GM15510 (cell line): Measurements from ENCODE around the gene GPX3.

ENCODE experiments used
- POLR2A ChIP-seq: IDR thresholded peaks from 3 replicates; pipeline ENCODE4 v1.6.1; 2011; ENCODE audit warnings: borderline replicate concordance; ENCODE audit not compliant: insufficient read length; ENCODE audit errors: extremely low read depth

GPX3 gene

DNA sequence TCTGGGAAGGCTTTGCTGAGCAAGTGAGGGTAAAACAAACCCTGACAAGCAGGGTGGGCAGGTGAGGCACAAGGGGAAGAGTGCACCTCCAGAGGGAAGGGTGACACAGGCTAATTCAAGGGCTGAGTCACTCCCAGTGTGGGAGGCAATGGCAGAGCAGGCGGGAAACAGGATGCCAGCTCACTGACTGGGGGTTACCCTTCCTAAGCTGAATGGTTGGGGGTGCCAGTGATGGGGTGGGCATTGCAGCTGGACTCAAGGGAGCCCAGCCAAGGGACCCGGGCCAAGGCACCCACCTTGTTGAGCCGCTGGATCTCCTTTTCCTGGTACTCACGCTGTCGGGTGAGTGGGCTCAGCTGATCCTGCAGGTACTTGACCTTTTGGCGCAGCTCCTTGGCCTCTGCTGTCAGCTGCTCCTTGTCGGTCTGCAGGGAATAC, 18.4 kb downstream of the GPX3 start:
- no peak for TF ChIP-seq POLR2A

DNA sequence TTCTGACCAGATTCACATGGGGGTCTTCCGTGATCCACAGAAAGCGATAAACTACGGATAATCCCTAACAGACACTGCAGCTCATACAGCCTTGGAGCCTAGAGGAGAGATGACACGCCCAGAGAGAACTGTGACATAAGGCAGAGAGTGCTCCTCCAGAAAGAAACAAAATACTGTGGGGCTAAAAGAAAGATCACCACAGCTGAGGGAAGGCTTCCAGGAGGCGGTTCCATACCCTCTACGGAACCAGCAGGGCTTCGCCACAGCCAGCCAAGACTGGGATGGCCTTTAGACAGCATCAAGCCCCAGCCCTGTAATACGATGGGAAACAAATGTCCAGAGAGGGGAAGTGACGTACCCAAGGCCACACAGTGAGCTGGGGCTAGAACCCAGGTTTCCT, 19.3 kb downstream of the GPX3 start:
- peak; percentile 12 for TF ChIP-seq POLR2A

DNA sequence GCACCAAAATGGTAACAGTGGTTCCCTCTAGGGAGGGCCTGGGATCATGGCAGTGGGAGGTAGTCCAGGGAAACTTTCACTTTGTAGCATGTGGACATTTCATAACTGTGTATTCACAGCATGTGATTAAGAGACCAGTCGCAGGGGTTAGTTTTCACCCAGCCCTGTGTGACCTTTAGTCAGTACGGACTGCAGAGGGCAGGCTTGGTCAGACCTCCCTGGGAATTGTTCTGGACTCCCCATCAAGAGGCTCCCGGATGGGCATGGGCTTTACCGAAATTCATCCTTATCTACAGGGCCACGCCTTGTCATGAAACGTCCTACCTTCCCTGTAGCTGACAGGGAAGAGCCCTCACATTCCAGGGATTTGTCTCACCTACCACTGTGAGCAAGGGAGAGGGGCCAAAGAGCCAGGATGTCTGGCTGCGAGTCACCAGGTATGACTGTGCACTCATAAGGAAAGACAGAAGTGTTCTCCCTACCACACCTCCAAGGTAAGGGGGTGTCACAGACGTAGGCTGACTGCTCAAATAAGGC, 19.9 kb downstream of the GPX3 start:
- TF ChIP-seq POLR2A = no peak

DNA sequence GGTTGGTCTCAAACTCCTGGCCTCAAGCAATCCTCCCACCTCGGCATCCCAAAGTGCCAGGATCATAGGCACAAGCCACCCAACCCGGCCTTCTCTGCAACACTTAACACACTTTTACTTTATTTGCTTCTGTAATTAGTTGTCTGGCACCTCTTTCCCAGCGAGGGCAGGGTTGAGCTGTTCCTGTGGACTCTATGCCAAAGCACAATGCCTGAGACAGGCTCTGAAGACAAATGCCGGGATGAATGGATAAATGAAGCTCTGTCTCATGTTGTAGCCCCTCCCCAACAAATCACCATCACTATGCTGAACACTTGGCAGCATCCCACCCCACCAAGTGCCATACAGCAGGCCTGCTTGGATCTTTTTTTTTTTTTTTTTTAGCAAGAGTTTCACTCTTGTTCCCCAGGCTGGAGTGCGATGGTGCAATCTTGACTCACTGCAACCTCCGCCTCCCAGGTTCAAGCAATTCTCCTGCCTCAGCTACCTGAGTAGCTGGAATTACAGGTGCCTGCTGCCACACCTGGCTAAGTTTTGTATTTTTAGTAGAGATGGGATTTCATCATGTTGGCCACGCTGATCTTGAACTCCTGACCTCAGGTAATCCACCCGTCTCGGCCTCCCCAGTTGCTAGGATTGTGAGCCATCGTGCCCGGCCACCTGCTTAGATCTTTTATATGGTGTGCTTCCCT, 21.3 kb downstream of the GPX3 start:
- TF ChIP-seq POLR2A = no peak

DNA sequence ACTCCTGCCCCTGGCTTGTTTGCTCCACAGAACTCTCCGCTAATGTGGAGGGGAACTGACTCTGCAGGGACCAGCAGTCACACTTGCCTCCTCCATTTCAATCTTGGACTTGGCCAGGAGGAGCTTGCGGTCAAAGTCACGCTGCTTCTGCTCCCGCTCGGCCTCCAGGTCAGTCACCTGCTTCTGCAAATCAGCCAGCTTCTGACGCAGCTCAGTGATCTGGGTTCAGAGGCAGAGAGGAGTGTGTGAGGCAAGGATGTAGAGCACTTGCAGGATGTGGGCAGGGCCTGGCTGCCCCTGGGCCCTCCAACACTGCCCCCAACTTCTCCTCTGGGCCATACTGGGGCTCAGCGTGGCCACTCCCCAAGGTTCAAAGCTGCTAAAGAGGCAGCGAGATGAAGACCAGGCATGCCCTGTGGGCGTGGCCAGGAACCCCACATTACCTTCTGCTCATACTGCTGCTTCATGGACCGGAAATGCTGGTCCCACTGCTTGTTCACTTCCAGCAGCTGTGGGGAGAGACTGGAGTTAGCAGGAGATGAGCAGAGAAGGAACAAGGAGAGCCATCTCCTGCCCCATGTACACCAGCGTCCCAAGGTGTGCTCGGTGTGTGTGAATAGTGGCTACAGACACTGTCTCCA, 22.2 kb downstream of the GPX3 start:
- TF ChIP-seq POLR2A = no peak

DNA sequence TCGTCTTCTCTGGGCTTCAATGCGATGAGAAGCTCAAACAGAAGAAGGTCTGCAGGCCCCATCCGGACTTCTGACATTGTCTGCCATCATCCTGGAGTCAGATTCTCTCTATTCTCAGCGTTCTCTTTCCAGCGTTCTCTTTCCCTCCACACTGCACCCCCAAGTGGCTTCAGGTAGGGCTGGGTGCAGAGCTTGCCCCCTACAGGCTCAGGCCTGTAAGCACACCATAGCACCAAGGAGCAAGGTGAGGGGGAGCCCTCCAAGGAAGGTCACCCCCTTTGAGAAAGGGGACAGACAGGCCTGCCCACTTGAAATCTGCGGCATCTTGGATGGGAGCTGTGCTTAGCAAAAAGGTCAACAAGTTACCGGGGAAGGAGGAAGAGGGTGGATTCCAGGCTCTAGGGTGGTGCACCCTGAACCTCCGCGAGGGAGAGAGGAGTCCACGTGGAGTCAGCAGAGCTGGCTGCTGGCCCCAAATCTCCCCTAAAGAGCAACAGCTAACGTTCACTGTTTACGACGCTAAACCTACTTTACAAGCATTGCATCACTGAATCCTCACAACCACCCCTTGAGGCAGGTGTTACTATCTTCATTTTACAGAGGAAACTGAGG, 27.5 kb downstream of the GPX3 start:
- TF ChIP-seq POLR2A = no peak

DNA sequence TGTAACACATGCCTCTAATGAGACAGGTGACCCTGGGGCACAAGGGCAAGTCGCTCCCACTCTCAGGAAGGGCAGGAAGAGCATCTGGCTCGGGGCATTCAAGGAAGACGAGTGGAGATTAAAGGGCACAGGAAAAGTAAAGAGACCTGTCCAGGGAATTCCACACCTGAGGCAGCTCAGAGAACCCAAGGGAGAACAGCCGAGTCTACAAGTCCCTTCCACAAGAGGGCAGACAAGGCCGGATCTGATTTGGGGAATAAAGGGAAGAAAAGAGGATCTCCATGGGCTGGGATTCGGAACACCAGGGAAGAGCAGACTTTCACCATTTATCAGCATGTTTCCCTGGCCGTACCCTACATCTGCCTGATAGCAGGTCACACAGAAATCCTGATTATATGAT, 28.1 kb downstream of the GPX3 start:
- no peak for TF ChIP-seq POLR2A

DNA sequence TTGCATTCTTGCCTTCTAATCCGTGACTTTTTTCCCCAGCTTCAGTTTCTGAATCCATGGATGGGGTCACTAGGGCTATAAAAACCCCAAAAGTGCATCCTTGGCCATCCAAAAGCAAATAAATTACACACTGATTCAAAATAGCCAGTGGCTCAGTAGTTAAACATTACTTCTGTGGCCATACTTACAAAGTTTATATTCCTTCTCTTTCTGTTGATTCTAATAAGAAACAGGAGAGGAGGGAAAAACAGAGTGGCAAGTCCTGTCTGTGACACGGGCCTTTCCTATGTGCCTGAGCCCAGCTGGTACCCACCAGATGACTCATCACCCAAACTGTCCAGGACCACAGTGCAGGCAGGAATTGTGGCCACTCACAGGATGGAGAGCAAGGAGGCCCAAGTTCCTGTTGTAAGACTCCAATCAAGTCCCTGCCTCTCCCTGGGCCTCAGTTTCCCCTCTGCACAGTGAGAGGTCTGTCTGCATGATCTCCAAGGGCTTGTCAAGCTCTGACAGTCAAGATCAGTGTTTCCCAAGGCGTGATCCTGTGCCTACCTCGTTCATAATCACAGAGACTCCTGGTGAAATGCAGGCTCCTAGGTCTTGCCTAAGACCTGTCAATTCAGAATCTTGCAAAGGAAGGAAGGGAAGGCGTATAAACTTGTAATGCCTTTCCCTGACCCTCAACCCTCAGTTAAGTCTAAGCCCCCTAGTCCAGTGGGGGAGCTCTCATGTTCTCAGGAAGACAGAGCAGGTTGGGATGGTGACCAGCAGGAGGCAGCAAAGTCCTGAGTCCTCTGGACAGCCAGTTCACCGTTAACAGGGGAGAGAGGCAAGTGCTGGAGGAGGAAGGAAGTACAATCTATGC, 30.9 kb downstream of the GPX3 start:
- no peak for TF ChIP-seq POLR2A

DNA sequence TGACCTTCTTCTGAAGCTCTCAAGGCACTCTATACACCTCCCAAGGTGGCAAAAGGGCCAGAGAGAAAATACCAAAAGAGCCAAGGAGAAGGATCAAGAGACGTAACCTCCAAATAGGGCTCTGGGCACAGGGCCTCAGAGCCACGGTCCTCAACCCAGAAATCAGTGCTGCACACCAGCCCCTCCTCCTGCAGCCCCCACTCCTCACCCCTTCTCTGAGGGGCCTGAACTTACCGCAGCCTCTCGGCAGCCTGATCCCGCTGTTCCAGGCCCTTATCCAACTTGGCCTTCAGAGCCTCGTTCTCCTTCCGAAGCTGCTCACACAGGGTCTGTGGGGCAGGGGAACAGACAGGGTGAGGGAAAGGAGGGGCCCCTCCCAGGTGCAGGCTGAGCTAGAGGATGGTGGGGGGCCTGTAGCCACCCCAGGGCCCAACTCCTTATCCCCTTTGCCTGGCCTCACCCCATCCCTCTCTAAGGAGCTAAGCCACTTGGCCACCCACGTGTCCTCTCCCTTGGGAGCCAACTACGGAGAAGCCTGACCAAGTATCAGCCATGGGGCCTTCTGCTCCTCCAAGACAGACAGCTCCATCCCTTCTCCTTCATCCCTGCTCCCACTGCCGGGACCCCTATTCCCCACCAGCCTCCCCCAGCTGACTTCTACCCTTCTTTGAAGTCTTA, 31.7 kb downstream of the GPX3 start:
- no peak for TF ChIP-seq POLR2A

DNA sequence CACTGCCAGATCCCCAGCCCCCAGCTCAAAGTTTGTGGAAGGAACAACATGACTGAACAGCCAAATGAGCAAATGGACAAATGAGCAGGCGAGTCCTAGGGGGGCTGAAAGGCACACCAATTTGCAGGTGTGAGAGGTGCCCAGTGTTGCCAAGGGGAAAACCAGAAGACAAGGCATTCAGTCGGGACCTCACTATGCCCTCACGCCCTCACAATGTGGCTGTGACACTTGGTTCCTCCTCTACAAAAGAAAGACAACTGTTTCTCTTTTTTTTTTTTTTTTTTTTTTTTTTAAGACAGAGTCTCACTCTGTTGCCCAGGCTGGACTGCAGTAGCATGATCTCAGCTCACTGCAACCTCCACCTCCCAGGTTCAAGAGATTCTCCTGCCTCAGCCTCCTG, 32.4 kb downstream of the GPX3 start:
- no peak for TF ChIP-seq POLR2A

DNA sequence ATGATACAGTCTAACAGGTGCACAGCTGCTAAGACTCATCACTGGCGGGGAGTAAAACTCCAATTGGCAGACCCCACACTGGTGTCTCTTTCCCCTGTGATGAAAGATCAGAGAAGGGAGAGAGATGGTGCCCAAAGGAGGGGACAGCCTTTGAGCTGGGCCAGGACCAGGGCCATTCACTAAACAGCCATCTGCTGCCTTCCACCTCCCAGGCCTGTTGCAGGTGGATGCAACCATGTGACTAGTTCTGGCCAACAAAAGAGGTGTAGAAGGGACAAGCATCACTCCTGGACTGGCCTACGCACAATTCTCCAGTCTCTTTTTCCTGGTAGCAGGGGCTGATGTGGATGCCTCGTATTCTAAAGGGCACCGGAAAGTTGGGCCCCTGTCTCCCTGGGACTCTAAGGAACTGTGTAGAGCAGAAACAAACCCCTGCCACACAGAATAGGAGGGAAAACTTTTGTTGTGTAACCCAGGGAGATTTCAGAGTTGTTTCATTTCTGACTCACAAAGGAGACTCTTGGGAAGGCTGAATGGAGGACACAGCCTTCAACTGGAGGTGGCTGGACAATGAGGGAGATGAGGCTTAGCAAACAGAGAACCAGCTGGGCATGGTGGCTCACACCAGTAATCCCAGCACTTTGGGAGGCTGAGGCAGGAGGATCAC, 33.5 kb downstream of the GPX3 start:
- TF ChIP-seq POLR2A = no peak

DNA sequence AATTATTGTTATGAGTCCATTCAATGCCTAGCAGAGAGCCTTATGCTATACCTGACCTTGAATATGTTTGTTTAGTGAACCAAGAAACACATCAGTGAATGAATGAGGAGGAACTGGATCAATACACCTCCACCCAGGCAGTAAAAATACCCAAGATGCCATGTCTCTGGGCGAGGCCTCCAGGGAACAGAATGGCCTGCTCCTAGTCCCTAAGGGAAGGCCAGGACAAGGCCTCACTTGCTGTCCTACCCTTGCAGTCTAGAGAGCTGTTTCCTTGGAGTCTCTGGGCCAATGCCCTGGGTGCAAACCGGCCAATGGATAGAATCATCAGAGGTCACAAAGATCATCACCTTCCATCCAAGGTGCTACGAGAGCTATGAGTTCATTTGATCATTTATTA, 34.3 kb downstream of the GPX3 start:
- TF ChIP-seq POLR2A = no peak

DNA sequence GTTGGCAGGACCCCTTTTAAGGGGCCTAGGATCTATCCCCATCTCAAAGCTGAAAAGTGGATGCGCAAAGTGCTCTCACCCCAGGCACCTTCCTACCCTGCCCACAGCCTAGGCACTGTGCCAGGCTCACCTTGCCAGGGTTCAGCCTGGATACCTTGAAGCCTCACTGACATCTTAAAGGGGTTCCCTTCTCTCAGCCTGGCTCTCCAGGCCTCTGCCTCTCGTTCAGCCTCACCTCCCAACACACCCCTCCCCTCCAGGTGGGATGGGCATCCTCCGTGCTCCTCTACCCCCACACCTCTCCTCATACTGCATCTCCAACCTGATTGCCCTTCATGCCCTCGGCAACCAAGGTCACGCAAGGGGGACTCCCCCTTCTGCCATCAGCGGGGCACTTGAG, 34.9 kb downstream of the GPX3 start:
- TF ChIP-seq POLR2A = no peak

DNA sequence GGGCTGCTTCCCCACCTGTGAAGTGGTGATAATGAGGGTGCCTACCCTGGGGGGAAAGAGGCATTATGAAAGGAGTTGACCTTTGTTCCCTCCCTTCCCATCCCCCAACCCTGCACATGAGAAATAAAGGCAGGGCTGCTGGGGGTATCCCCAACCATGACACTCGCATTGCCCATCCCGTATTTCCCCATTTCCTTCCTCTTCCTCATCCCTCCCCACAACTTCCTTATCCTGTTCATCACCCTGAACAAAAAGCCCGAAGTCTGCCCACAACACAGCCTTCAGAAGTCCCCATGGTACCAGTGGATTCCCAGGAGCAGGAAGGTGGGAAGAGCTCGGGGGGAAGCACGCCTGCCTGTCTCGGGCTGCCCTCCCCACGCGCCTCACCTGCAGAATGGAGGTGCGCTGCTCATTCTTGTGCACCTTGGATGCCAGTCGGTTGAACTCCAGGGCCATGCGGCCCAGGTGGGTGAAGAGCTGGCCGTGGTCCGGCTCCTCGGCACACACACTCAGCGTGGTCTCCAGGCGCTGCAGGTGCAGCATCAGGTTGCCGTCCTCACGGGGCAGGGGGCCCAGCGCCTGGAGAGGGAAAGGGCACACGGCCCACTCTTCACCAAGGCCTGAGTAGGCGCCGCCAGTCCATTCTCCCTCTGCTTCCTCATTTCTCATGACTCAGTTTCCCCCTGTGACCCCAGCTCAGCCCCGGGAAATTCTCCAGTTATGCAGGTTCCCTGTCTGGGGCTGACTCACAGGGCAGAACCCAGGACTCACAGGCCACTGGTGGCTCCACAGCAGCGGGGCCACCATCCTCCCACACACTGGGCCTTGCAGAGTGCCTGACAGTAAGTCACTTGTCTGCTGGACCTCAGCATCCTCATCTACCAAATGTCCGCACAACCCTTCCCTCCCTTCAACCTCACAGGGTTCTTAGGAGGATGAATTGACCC, 36.3 kb downstream of the GPX3 start:
- TF ChIP-seq POLR2A = no peak

DNA sequence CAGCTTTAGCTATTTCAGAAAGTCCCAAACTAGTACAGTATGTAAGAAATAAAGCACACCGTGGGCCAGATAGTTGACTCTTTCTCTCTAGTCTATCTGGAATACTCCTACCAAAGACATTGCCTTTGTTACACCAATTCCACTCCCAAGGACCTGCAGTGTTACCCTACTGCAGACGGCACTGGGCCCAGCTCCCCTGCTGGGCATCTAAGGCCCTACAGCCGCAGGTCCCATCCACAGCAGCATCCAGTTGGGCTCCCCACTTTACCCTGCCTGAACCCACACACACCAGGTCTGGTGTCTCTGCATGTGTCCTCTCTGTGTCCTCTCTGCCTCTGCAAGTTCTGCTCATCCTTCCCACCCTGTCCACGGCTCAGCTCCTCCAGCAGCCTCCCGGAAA, 37.9 kb downstream of the GPX3 start:
- no peak for TF ChIP-seq POLR2A
